ENCODE results near the gene HIGD1B.

Gene HIGD1B

GRCh38 chr17:44877121-44877520 lies 29.4 kb downstream of the HIGD1B start:
- no peak for DNase-seq

- peak in 5 of 56 donors; percentile 3 to 38 (median 8) for DNase-seq
Measured at GRCh38 chr17:44878627-44879221, 31.0 kb downstream of the HIGD1B start.

- no peak for DNase-seq
Measured at GRCh38 chr17:44879376-44879775, 31.7 kb downstream of the HIGD1B start.

- DNase-seq: no peak
Measured at GRCh38 chr17:44880062-44880461, 32.4 kb downstream of the HIGD1B start.

- DNase-seq: no peak
Measured at GRCh38 chr17:44881145-44881544, 33.5 kb downstream of the HIGD1B start.

- no peak for DNase-seq
Measured at GRCh38 chr17:44884941-44885340, 37.3 kb downstream of the HIGD1B start.

- DNase-seq: no peak
Measured at GRCh38 chr17:44887016-44887415, 39.3 kb downstream of the HIGD1B start.

GRCh38 chr17:44887971-44888954 lies 40.6 kb downstream of the HIGD1B start:
- DNase-seq: no peak

GRCh38 chr17:44889003-44889402 lies 41.3 kb downstream of the HIGD1B start:
- DNase-seq: no peak

GRCh38 chr17:44892250-44892649 lies 44.6 kb downstream of the HIGD1B start:
- DNase-seq: no peak

- no peak for DNase-seq
Measured at GRCh38 chr17:44894642-44895041, 47.0 kb downstream of the HIGD1B start.

- no peak for DNase-seq
Measured at GRCh38 chr17:44898768-44899073, 51.0 kb downstream of the HIGD1B start.

GRCh38 chr17:44899074-44899782 lies 51.5 kb downstream of the HIGD1B start, which contains the start of gene EFTUD2:
Gene EFTUD2 (minus strand): TSS chr17:44899445. CDS start chr17:44894521, 4,924 bp downstream.
- peak in 53 of 56 donors; percentile 76 to 100 (median 92) for DNase-seq

Data from nucleus accumbens (tissue), 56 donors.